Smooth muscle cell (in vitro differentiated cells): ENCODE data around the gene CD300C. TPM values are rescaled to one million over a fixed set of nuclear protein-coding genes. Genes with fewer than 3 reads are reported as not detected.
"Not testable (repeated sequence)": the region's sequence is repeated elsewhere in the genome, so short reads cannot be mapped to it uniquely, and the experiment has no call there.

ENCODE experiments used
- DNase-seq: peaks from one replicate; lab custom pipeline; 2025; ENCODE audit not compliant: unreplicated experiment; lab: John Stamatoyannopoulos, UW
- H2AFZ ChIP-seq: fragments of 200-600 bp; sonication (generic); 2 replicates; pipeline ENCODE4 v1.6.0; 2016; ENCODE audit warnings: antibody characterized with exemption, low read depth, mild to moderate bottlenecking
- H3F3A ChIP-seq: fragments of 200-600 bp; sonication (generic); 2 replicates; pipeline ENCODE4 v1.6.0; 2017; ENCODE audit warnings: antibody characterized with exemption, low read depth
- H3K27ac ChIP-seq: fragments of 200-600 bp; sonication (generic); 2 replicates; pipeline ENCODE4 v1.5.1; 2016; ENCODE audit warnings: low read depth, mild to moderate bottlenecking
- H3K27me3 ChIP-seq: fragments of 200-600 bp; sonication (generic); 2 replicates; pipeline ENCODE4 v1.6.1; 2016; ENCODE audit warnings: low read depth, mild to moderate bottlenecking
- H3K36me3 ChIP-seq: fragments of 200-600 bp; sonication (generic); 2 replicates; pipeline ENCODE4 v1.5.1; 2016; ENCODE audit warnings: low read depth
- H3K4me1 ChIP-seq: fragments of 200-600 bp; sonication (generic); 2 replicates; pipeline ENCODE4 v1.5.1; 2016; ENCODE audit warnings: low read depth
- H3K4me2 ChIP-seq: fragments of 200-600 bp; sonication (generic); 2 replicates; pipeline ENCODE4 v1.6.0; 2016; ENCODE audit warnings: mild to moderate bottlenecking
- H3K4me3 ChIP-seq: fragments of 200-600 bp; sonication (generic); 2 replicates; pipeline ENCODE4 v1.5.1; 2016; ENCODE audit warnings: mild to moderate bottlenecking
- H3K79me2 ChIP-seq: fragments of 200-600 bp; sonication (generic); 2 replicates; pipeline ENCODE4 v1.6.0; 2016; ENCODE audit warnings: low read depth, mild to moderate bottlenecking
- H3K9ac ChIP-seq: fragments of 200-600 bp; sonication (generic); 2 replicates; pipeline ENCODE4 v1.6.0; 2016; ENCODE audit warnings: low read depth
- H3K9me3 ChIP-seq: fragments of 200-600 bp; sonication (generic); replicated peaks from 2 replicates; pipeline ENCODE4 v1.5.1; 2016; ENCODE audit warnings: low read depth
- H4K20me1 ChIP-seq: fragments of 200-600 bp; sonication (generic); 2 replicates; pipeline ENCODE4 v1.6.0; 2016; ENCODE audit warnings: low read depth
- CTCF ChIP-seq: fragments of 200-600 bp; sonication (generic); IDR thresholded peaks from 2 replicates; pipeline ENCODE4 v1.5.1; 2017; ENCODE audit warnings: borderline replicate concordance, mild to moderate bottlenecking, antibody characterized with exemption; ENCODE audit not compliant: insufficient read depth, poor library complexity, severe bottlenecking
- WGBS: methylation state at CpG from one replicate; pipeline ENCODE4 v1.1.7; 2016; ENCODE audit warnings: low lambda C conversion rate; 5-methylcytosine and 5-hydroxymethylcytosine counted together
- polyA plus RNA-seq: library from polyadenylated mRNA; unstranded; fragments of >200 nt; fragmentation: Nextera tagmentation; extraction: Ambion mirVana; gene quantifications from 2 replicates; pipeline ENCODE4 v1.2.1, GENCODE V29; 2016
- total RNA-seq: library from RNA; depleted of rRNA; stranded (reverse); fragments of >200 nt; gene quantifications from 2 replicates; pipeline ENCODE4 v1.2.3, GENCODE V29; 2014

The CD300C gene
- total and polyA plus RNA-seq, 2 experiments from 2014 or later = not detected

- H3K79me2 ChIP-seq = no peaks in the 10 kb centered on the region
- no peak overlapping the region for H3K4me2 ChIP-seq
- no peaks in the 10 kb centered on the region for H4K20me1 ChIP-seq
- no peak overlapping the region for H3K27ac ChIP-seq
- H3K4me1 ChIP-seq = no peaks in the 10 kb centered on the region
- peaks cover 14% of the 10 kb centered on the region for H3K27me3 ChIP-seq
- 87% methylated on average over 9 of the region's 9 CpGs for WGBS
- H3K9me3 ChIP-seq = no peaks in the 10 kb centered on the region
- no peak overlapping the region for H3K4me3 ChIP-seq
- no peak for TF ChIP-seq CTCF
- H3K36me3 ChIP-seq = no peaks in the 10 kb centered on the region
- H3K9ac ChIP-seq = no peak overlapping the region
- H3F3A ChIP-seq = no peaks in the 10 kb centered on the region
- H2AFZ ChIP-seq = no peak overlapping the region
- DNase-seq = no peak
Measured at GRCh38 chr17:74521701-74522201, 24.2 kb downstream of the CD300C start.

GRCh38 chr17:74520790-74521480, 25.0 kb downstream of the CD300C start:
- Histone ChIP-seq H3K79me2 (no peaks in the 10 kb centered on the region), H3K4me1 (no peaks in the 10 kb centered on the region), H2AFZ (no peak overlapping the region), H3K4me2 (no peak overlapping the region), H3K27ac (no peak overlapping the region), H3K27me3 (peaks cover 14% of the 10 kb centered on the region), H3K9ac (no peak overlapping the region), H3K36me3 (no peaks in the 10 kb centered on the region), H3K9me3 (no peaks in the 10 kb centered on the region), H3K4me3 (no peak overlapping the region), H4K20me1 (no peaks in the 10 kb centered on the region), H3F3A (no peaks in the 10 kb centered on the region)
- TF ChIP-seq CTCF = no peak
- DNase-seq = no peak
- WGBS = 91% methylated on average over 21 of the region's 21 CpGs

DNA sequence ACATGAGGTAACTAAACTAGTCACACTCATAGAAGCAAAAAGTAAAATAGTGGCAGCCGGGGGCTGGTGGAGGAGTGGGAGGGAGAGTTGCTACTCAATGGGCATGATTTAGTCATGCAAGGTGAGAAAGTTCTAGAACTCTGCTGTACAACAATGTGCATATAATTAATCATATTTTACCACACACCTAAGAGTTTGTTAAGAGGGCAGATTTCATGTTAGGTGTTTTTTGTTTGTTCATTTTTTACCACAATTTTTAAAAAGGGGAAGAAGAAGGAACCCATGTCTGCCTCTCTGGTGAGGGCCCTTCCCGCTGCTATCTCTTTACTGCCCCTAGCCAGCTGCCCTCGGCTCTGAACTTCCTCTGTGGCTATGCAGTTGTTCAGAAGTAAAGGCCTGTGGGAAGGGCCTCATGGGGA, 25.9 kb downstream of the CD300C start:
- peaks cover 14% of the 10 kb centered on the region for H3K27me3 ChIP-seq
- 93% methylated on average over 3 of the region's 3 CpGs for WGBS

DNA sequence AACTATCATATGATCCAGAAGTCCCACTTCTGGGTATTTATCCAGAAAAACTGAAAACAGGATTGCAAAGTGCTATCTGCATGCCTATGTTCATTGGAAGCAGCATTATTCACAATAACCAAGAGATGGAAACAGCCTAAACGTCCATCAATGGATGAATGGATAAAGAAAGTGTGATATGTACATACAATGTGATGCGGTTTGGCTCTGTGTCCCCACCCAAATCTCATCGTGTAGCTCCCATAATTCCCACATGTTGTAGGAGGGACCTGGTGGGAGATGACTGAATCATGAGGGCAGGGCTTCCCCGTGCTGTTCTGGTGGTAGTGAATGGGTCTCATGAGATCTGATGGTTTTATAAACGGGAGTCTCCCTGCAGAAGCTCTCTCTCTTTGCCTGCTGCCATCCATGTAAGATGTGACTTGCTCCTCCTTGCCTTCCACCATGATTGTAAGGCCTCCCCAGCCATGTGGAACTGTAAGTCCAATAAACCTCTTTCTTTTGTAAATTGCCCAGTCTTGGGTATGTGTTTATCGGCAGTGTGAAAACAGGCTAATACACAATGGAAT, 27.4 kb downstream of the CD300C start:
- H3K27ac ChIP-seq, H3K36me3 ChIP-seq, H3K4me2 ChIP-seq, H3F3A ChIP-seq, H2AFZ ChIP-seq, H3K9me3 ChIP-seq, DNase-seq, H3K4me1 ChIP-seq, H3K27me3 ChIP-seq, H3K79me2 ChIP-seq, H4K20me1 ChIP-seq, H3K9ac ChIP-seq, H3K4me3 ChIP-seq: not testable (repeated sequence)
- 79% methylated on average over 6 of the region's 6 CpGs for WGBS

More for the DNA sequence above, 25.9 kb downstream of the CD300C start:
- H3F3A ChIP-seq = no peaks in the 10 kb centered on the region
- no peaks in the 10 kb centered on the region for H3K79me2 ChIP-seq
- H3K9ac ChIP-seq = no peak overlapping the region
- H3K4me2 ChIP-seq = no peak overlapping the region
- no peaks in the 10 kb centered on the region for H3K9me3 ChIP-seq
- no peaks in the 10 kb centered on the region for H4K20me1 ChIP-seq
- no peak for DNase-seq
- no peak overlapping the region for H3K27ac ChIP-seq
- no peak overlapping the region for H3K4me3 ChIP-seq
- no peaks in the 10 kb centered on the region for H3K4me1 ChIP-seq
- TF ChIP-seq CTCF = no peak
- H2AFZ ChIP-seq = no peak overlapping the region
- no peaks in the 10 kb centered on the region for H3K36me3 ChIP-seq
